GM23338 (cell line): ENCODE data around the gene LOXHD1. TPM values are rescaled to one million over a fixed set of nuclear protein-coding genes. Genes with fewer than 3 reads are reported as not detected.

Experiments
- ATAC-seq: fragments of 200-7000 bp; cut with Tn5 transposase; 3 replicates; pipeline ENCODE4 v1.9.1; 2020
- DNase-seq: peaks from one replicate; pipeline ENCODE4 v3.0.0-alpha.2; 2015; ENCODE audit warnings: low spot score
- H2AFZ ChIP-seq: fragments of 200-600 bp; sonication (generic); 2 replicates; pipeline ENCODE4 v1.8.0; 2016; ENCODE audit warnings: antibody characterized with exemption, mild to moderate bottlenecking, moderate library complexity
- H3F3A ChIP-seq: fragments of 200-600 bp; sonication (generic); replicated peaks from 2 replicates; pipeline ENCODE4 v1.8.0; 2017; ENCODE audit warnings: antibody characterized with exemption, mixed run types, low read depth
- H3K27ac ChIP-seq: fragments of 200-600 bp; sonication (generic); 2 replicates; pipeline ENCODE4 v1.6.1; 2016; ENCODE audit warnings: low read depth
- H3K27me3 ChIP-seq: fragments of 200-600 bp; sonication (generic); 2 replicates; pipeline ENCODE4 v1.8.0; 2016; ENCODE audit warnings: mild to moderate bottlenecking, mixed run types, moderate library complexity; ENCODE audit not compliant: insufficient read depth
- H3K36me3 ChIP-seq: fragments of 200-600 bp; sonication (generic); 2 replicates; pipeline ENCODE4 v1.8.0; 2016; ENCODE audit warnings: mild to moderate bottlenecking; ENCODE audit not compliant: insufficient read depth
- H3K4me1 ChIP-seq: fragments of 200-600 bp; sonication (generic); 2 replicates; pipeline ENCODE4 v1.8.0; 2016; ENCODE audit warnings: mild to moderate bottlenecking, moderate library complexity; ENCODE audit not compliant: insufficient read depth
- H3K4me2 ChIP-seq: fragments of 200-600 bp; sonication (generic); 2 replicates; pipeline ENCODE4 v1.7.1; 2017; ENCODE audit warnings: mixed run types
- H3K4me3 ChIP-seq: fragments of 200-600 bp; sonication (generic); 2 replicates; pipeline ENCODE4 v1.6.1; 2016; ENCODE audit warnings: mixed run types
- H3K79me2 ChIP-seq: fragments of 200-600 bp; sonication (generic); replicated peaks from 2 replicates; pipeline ENCODE4 v1.8.0; 2017; ENCODE audit warnings: mild to moderate bottlenecking; ENCODE audit not compliant: insufficient read depth
- H3K9me2 ChIP-seq: fragments of 200-600 bp; sonication (generic); 2 replicates; pipeline ENCODE4 v1.8.0; 2017; ENCODE audit not compliant: insufficient read depth
- H4K20me1 ChIP-seq: fragments of 200-600 bp; sonication (generic); replicated peaks from 2 replicates; pipeline ENCODE4 v1.8.0; 2017; ENCODE audit warnings: mild to moderate bottlenecking; ENCODE audit not compliant: insufficient read depth
- H3K27ac Mint-ChIP-seq: 2 replicates; pipeline ENCODE4 v1.8.0; 2020; ENCODE audit warnings: inconsistent platforms, mild to moderate bottlenecking, moderate library complexity, mixed read lengths
- H3K27me3 Mint-ChIP-seq: 3 replicates; pipeline ENCODE4 v1.8.0; 2022; ENCODE audit warnings: low read depth, mild to moderate bottlenecking, moderate library complexity, mixed read lengths, inconsistent platforms; ENCODE audit not compliant: insufficient read depth, poor library complexity
- H3K36me3 Mint-ChIP-seq: 3 replicates; pipeline ENCODE4 v1.8.0; 2021; ENCODE audit warnings: low read depth, mild to moderate bottlenecking, inconsistent platforms, moderate library complexity, mixed read lengths
- H3K4me1 Mint-ChIP-seq: 3 replicates; pipeline ENCODE4 v1.8.0; 2020; ENCODE audit warnings: mild to moderate bottlenecking, inconsistent platforms, mixed read lengths
- H3K4me3 Mint-ChIP-seq: 3 replicates; pipeline ENCODE4 v1.8.0; 2021; ENCODE audit warnings: moderate library complexity, mild to moderate bottlenecking, inconsistent platforms, mixed read lengths
- H3K9me3 Mint-ChIP-seq: 3 replicates; pipeline ENCODE4 v1.8.0; 2020; ENCODE audit warnings: moderate library complexity, mild to moderate bottlenecking, inconsistent platforms, mixed read lengths
- CREB1 ChIP-seq: fragments of 250-450 bp; sonication (Bioruptor Pico); IDR thresholded peaks from 2 replicates; pipeline ENCODE4 v1.5.0; 2020; ENCODE audit warnings: low read depth, mild to moderate bottlenecking, moderate library complexity
- CTCF ChIP-seq, 2 experiments: fragments of 200-600 bp in 1 of 2; sonication (generic) in 1 of 2; conservative IDR thresholded peaks; 2 replicates each; pipeline versions ENCODE4 v1.5.1 to v1.6.1; 2016 to 2017; ENCODE audit warnings: antibody characterized with exemption in 2 of 2, low read depth in 2 of 2, mild to moderate bottlenecking in 2 of 2, moderate library complexity in 1 of 2
- JUNB ChIP-seq: IDR thresholded peaks from one replicate; pipeline ENCODE4 v1.6.1; 2016; ENCODE audit warnings: antibody characterized with exemption; ENCODE audit not compliant: unreplicated experiment
- REST ChIP-seq: IDR thresholded peaks from one replicate; pipeline ENCODE4 v1.6.1; 2018; ENCODE audit warnings: antibody characterized with exemption; ENCODE audit not compliant: unreplicated experiment
- polyA plus RNA-seq: library from polyadenylated mRNA; unstranded; fragments of >200 nt; fragmentation: Nextera tagmentation; extraction: Ambion mirVana; gene quantifications from 2 replicates; pipeline ENCODE4 v1.2.1, GENCODE V29; 2016
- total RNA-seq: library from RNA; depleted of rRNA; stranded (reverse); fragments of >200 nt; shearing (Covaris generic); gene quantifications from 2 replicates; pipeline ENCODE4 v1.2.3, GENCODE V29; 2014

LOXHD1 gene
- total and polyA plus RNA-seq, 2 experiments from 2014 or later = 0.17 TPM; not detected in 1

- Histone ChIP-seq H3K36me3 (no peaks in the 10 kb centered on the region), H4K20me1 (no peaks in the 10 kb centered on the region), H3K9me2 (no peaks in the 10 kb centered on the region), H3K79me2 (no peaks in the 10 kb centered on the region), H3F3A (no peaks in the 10 kb centered on the region), H3K4me3 (no peak overlapping the region), H3K4me2 (no peak overlapping the region), H3K4me1 (no peaks in the 10 kb centered on the region), H3K27ac (no peak overlapping the region), H3K27me3 (no peaks in the 10 kb centered on the region), H2AFZ (peak overlapping the region; percentile 73)
- Mint-ChIP-seq H3K4me3 (no peak overlapping the region), H3K27me3 (peaks cover 3% of the 10 kb centered on the region), H3K9me3 (no peaks in the 10 kb centered on the region), H3K27ac (no peak overlapping the region; the same call in 1 of the 2 replicates), H3K36me3 (no peaks in the 10 kb centered on the region), H3K4me1 (peaks cover 6% of the 10 kb centered on the region; the same call in 2 of the 3 replicates)
- DNase-seq = no peak
- TF ChIP-seq REST = no peak
- no peak for TF ChIP-seq JUNB
- no peak; the same call in 2 of the 3 replicates for ATAC-seq
Measured at GRCh38 chr18:46623541-46623940, 33.5 kb downstream of the LOXHD1 start.

GRCh38 chr18:46622999-46623398 is 34.0 kb downstream of the LOXHD1 start:
- no peaks in the 10 kb centered on the region for H3K4me1 ChIP-seq
- DNase-seq (no peak), ATAC-seq (no peak)

More at GRCh38 chr18:46622999-46623398, 34.0 kb downstream of the LOXHD1 start:
- Histone ChIP-seq H3K4me2 (no peak overlapping the region), H3K4me3 (no peak overlapping the region), H3F3A (no peaks in the 10 kb centered on the region), H3K9me2 (no peaks in the 10 kb centered on the region), H3K79me2 (no peaks in the 10 kb centered on the region), H2AFZ (peak overlapping the region; percentile 73; the same call in 1 of the 2 replicates), H3K27ac (no peak overlapping the region), H3K36me3 (no peaks in the 10 kb centered on the region), H4K20me1 (no peaks in the 10 kb centered on the region), H3K27me3 (no peaks in the 10 kb centered on the region)
- no peaks in the 10 kb centered on the region for H3K9me3 Mint-ChIP-seq
- 0 out of 2 replicates have a peak overlapping the region, but pooled peaks have one; percentile 8 for H3K27ac Mint-ChIP-seq
- H3K36me3 Mint-ChIP-seq = no peaks in the 10 kb centered on the region
- H3K4me1 Mint-ChIP-seq = peaks cover 6% of the 10 kb centered on the region; the same call in 2 of the 3 replicates
- H3K27me3 Mint-ChIP-seq = peaks cover 3% of the 10 kb centered on the region
- no peak overlapping the region for H3K4me3 Mint-ChIP-seq
- no peak for TF ChIP-seq JUNB
- TF ChIP-seq CTCF (conservative IDR thresholded peaks at IDR 0.05; ENCODE audit: low read depth in 2 of 2) = peak in 1 of 2 experiments; percentile 33; a peak in 2 of 4 replicates
- TF ChIP-seq CREB1 (CRISPR knock-in tag) = no peak
